ENCODE data around the gene PTPRZ1. TPM values are rescaled to one million over a fixed set of nuclear protein-coding genes. Genes with fewer than 3 reads are reported as not detected.
A peak's percentile ranks its signal among the peaks of the same experiment; 100 is the strongest.

Gene PTPRZ1
- total RNA-seq, 1 donor from 2014 or later: 154 TPM

DNA sequence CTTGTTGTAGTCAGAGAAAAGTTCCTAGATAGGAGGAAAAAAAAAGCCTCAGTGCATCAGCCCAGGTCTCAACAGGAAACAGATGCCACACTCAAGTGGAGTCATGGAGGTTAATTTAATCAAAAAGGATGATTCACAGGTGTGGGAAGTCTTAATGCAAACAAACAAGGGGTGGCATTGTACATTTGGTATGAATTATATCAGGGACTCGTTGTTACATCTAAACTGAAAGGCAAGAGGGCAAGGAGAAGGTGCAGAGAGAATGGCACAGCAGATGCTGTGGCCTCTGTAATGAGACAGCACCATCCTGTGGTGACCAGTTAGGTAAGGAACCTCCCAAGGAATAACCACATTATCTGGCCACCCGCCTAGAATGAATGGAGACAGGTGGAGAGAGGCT, 133.7 kb downstream of the PTPRZ1 start:
- peaks cover 22% of the 10 kb centered on the region for H3K36me3 Mint-ChIP-seq
- no peaks in the 10 kb centered on the region for H3K9me3 Mint-ChIP-seq
- H2AFZ ChIP-seq (replicated peaks): no peak overlapping the region
- H3K9ac ChIP-seq: no peak overlapping the region
- H3K27ac ChIP-seq: no peak overlapping the region
- no peaks in the 10 kb centered on the region for H3K4me1 ChIP-seq
- no peaks in the 10 kb centered on the region for H3K27me3 ChIP-seq
- no peak overlapping the region for H3K4me3 ChIP-seq
- H3K4me2 ChIP-seq: no peak overlapping the region
- no peak overlapping the region for H3K4me3 Mint-ChIP-seq
- TF ChIP-seq EZH2 (IDR thresholded peaks at IDR 0.05): no peak
- TF ChIP-seq CTCF (IDR thresholded peaks at IDR 0.05): peak; percentile 29
- no peak for TF ChIP-seq EZH2phosphoT487 (IDR thresholded peaks at IDR 0.05)
- H3K4me1 Mint-ChIP-seq: no peaks in the 10 kb centered on the region
- H3K36me3 ChIP-seq: peaks cover 8% of the 10 kb centered on the region
- H3F3A ChIP-seq (ENCODE audit: low read depth): peaks cover 27% of the 10 kb centered on the region
- no peaks in the 10 kb centered on the region for H3K9me3 ChIP-seq (ENCODE audit: low read depth)
- no peaks in the 10 kb centered on the region for H3K27me3 Mint-ChIP-seq (ENCODE audit: insufficient read depth, low read depth)
- no peaks in the 10 kb centered on the region for H4K20me1 ChIP-seq (ENCODE audit: low read depth)
- peak; percentile 21 for DNase-seq (ENCODE audit: low spot score)
- no peaks in the 10 kb centered on the region for H3K79me2 ChIP-seq (ENCODE audit: low read depth)
- H3K27ac Mint-ChIP-seq: no peak overlapping the region

DNA sequence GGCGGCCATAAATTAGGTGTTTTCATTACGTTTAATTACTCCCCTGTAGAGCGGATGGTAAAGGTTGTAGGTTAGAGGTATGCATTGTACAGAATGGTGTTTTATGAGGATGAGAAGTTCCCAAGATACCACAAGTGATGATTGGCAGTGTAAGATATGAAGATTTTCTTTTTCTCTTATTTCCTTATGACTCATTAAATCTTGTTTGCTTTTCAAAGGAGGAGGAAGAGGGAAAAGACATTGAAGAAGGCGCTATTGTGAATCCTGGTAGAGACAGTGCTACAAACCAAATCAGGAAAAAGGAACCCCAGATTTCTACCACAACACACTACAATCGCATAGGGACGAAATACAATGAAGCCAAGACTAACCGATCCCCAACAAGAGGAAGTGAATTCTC, 137.2 kb downstream of the PTPRZ1 start:
- no peak for DNase-seq (ENCODE audit: low spot score)
- Histone ChIP-seq H3K4me2 (no peak overlapping the region), H3K4me3 (no peak overlapping the region), H3K9ac (no peak overlapping the region), H4K20me1 (ENCODE audit: low read depth) (no peaks in the 10 kb centered on the region), H3K9me3 (ENCODE audit: low read depth) (no peaks in the 10 kb centered on the region), H3K4me1 (no peaks in the 10 kb centered on the region), H3K36me3 (peaks cover 7% of the 10 kb centered on the region), H3K27ac (no peak overlapping the region), H3K27me3 (no peaks in the 10 kb centered on the region), H3F3A (ENCODE audit: low read depth) (peaks cover 12% of the 10 kb centered on the region), H3K79me2 (ENCODE audit: low read depth) (no peaks in the 10 kb centered on the region), H2AFZ (replicated peaks) (no peak overlapping the region)
- Mint-ChIP-seq H3K4me3 (no peak overlapping the region), H3K27me3 (ENCODE audit: insufficient read depth, low read depth) (no peaks in the 10 kb centered on the region), H3K4me1 (no peaks in the 10 kb centered on the region), H3K9me3 (no peaks in the 10 kb centered on the region), H3K27ac (no peak overlapping the region), H3K36me3 (peaks cover 35% of the 10 kb centered on the region)
- no peak for TF ChIP-seq EZH2phosphoT487 (IDR thresholded peaks at IDR 0.05)

DNA sequence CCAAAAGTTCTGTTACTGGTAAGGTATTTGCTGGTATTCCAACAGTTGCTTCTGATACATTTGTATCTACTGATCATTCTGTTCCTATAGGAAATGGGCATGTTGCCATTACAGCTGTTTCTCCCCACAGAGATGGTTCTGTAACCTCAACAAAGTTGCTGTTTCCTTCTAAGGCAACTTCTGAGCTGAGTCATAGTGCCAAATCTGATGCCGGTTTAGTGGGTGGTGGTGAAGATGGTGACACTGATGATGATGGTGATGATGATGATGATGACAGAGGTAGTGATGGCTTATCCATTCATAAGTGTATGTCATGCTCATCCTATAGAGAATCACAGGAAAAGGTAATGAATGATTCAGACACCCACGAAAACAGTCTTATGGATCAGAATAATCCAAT, 140.1 kb downstream of the PTPRZ1 start:
- H3K4me3 Mint-ChIP-seq: no peak overlapping the region
- no peak overlapping the region for H3K27ac Mint-ChIP-seq

GRCh38 chr7:122013630-122014029, 140.7 kb downstream of the PTPRZ1 start:
- Histone ChIP-seq H3K4me3 (no peak overlapping the region), H4K20me1 (ENCODE audit: low read depth) (no peaks in the 10 kb centered on the region), H3K4me1 (no peaks in the 10 kb centered on the region), H3K36me3 (peaks cover 7% of the 10 kb centered on the region), H3K79me2 (ENCODE audit: low read depth) (no peaks in the 10 kb centered on the region), H3K9me3 (ENCODE audit: low read depth) (no peaks in the 10 kb centered on the region), H2AFZ (replicated peaks) (no peak overlapping the region), H3F3A (ENCODE audit: low read depth) (peaks cover 7% of the 10 kb centered on the region), H3K27me3 (no peaks in the 10 kb centered on the region), H3K27ac (no peak overlapping the region), H3K9ac (no peak overlapping the region), H3K4me2 (no peak overlapping the region)
- no peaks in the 10 kb centered on the region for H3K4me1 Mint-ChIP-seq
- peaks cover 32% of the 10 kb centered on the region for H3K36me3 Mint-ChIP-seq
- no peaks in the 10 kb centered on the region for H3K9me3 Mint-ChIP-seq
- H3K27ac Mint-ChIP-seq: no peak overlapping the region
- no peaks in the 10 kb centered on the region for H3K27me3 Mint-ChIP-seq (ENCODE audit: insufficient read depth, low read depth)
- DNase-seq (ENCODE audit: low spot score): no peak
- no peak overlapping the region for H3K4me3 Mint-ChIP-seq
- no peak for TF ChIP-seq EZH2 (IDR thresholded peaks at IDR 0.05)
- no peak for TF ChIP-seq CTCF (IDR thresholded peaks at IDR 0.05)
- no peak for TF ChIP-seq EZH2phosphoT487 (IDR thresholded peaks at IDR 0.05)

More for the DNA sequence above, 140.1 kb downstream of the PTPRZ1 start:
- Histone ChIP-seq H2AFZ (replicated peaks) (no peak overlapping the region), H3K4me1 (no peaks in the 10 kb centered on the region), H3K4me3 (no peak overlapping the region), H3K9ac (no peak overlapping the region), H3K27ac (no peak overlapping the region), H3K9me3 (ENCODE audit: low read depth) (no peaks in the 10 kb centered on the region), H3K36me3 (peaks cover 7% of the 10 kb centered on the region), H3K27me3 (no peaks in the 10 kb centered on the region), H3K4me2 (no peak overlapping the region), H3K79me2 (ENCODE audit: low read depth) (no peaks in the 10 kb centered on the region), H4K20me1 (ENCODE audit: low read depth) (no peaks in the 10 kb centered on the region), H3F3A (ENCODE audit: low read depth) (peaks cover 4% of the 10 kb centered on the region)
- no peak for DNase-seq (ENCODE audit: low spot score)
- no peaks in the 10 kb centered on the region for H3K9me3 Mint-ChIP-seq
- H3K36me3 Mint-ChIP-seq: peaks cover 35% of the 10 kb centered on the region
- no peaks in the 10 kb centered on the region for H3K27me3 Mint-ChIP-seq (ENCODE audit: insufficient read depth, low read depth)
- no peaks in the 10 kb centered on the region for H3K4me1 Mint-ChIP-seq
- no peak for TF ChIP-seq EZH2 (IDR thresholded peaks at IDR 0.05)
